ENCODE data around the gene SPANXC. TPM values are rescaled to one million over a fixed set of nuclear protein-coding genes. Genes with fewer than 3 reads are reported as not detected.

The SPANXC gene
- polyA plus RNA-seq, 1 of the 3 experiments (the other 2 are of a cell fraction), result 0.79 TPM

DNA sequence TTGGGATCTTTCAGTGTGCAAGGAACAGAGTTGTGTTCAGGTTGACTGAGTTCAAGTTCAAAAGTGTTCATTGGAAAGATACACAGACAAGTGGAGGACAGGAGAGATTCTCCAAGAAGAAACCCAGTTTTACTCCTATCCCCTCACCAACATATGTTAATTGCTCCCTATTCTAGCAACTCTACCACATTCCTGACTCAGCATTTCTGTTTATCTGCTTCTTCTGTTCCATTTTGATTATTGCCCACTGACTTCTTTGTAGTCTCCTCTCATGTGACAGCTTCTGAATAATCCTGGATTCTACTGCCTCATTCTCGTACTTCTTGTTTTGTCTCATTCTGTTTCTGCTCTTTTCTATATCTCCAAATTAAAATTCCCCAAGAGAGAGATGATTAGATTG is 15.8 kb upstream of the SPANXC start:
- Histone ChIP-seq H3K9me3 (no peaks in the 10 kb centered on the region), H3K9me2 (no peaks in the 10 kb centered on the region), H3K27me3 (ENCODE audit: insufficient read depth) (no peaks in the 10 kb centered on the region), H3F3A (replicated peaks; ENCODE audit: insufficient read depth) (no peaks in the 10 kb centered on the region), H3K4me1 (ENCODE audit: control insufficient read depth in 1 of 2, insufficient read depth in 2 of 2, low read depth in 1 of 2, low read length in 1 of 2) (no peaks in the 10 kb centered on the region), H4K20me1 (ENCODE audit: insufficient read depth) (no peaks in the 10 kb centered on the region), H3K79me2 (ENCODE audit: insufficient read depth) (no peaks in the 10 kb centered on the region), H3K27ac (ENCODE audit: low read depth in 2 of 2, low read length in 1 of 2) (no peak overlapping the region), H2AFZ (ENCODE audit: low read depth) (no peak overlapping the region), H3K36me3 (replicated peaks in 1 of 2; ENCODE audit: control insufficient read depth in 1 of 2, insufficient read depth in 2 of 2, low read length in 1 of 2) (no peaks in the 10 kb centered on the region), H3K4me3 (ENCODE audit: low read depth in 2 of 2, low read length in 1 of 2) (no peak overlapping the region), H3K9ac (no peak overlapping the region), H3K4me2 (no peak overlapping the region)
- ChIA-PET POLR2A (no interaction called here), CTCF (no interaction called here)
- no peak for DNase-seq
- WGBS (ENCODE audit: low lambda C conversion rate), result 16% methylated on average over 1 of the region's 1 CpG
- TF ChIP-seq, protein P1, sequence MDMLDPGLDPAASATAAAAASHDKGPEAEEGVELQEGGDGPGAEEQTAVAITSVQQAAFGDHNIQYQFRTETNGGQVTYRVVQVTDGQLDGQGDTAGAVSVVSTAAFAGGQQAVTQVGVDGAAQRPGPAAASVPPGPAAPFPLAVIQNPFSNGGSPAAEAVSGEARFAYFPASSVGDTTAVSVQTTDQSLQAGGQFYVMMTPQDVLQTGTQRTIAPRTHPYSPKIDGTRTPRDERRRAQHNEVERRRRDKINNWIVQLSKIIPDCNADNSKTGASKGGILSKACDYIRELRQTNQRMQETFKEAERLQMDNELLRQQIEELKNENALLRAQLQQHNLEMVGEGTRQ (IDR thresholded peaks at IDR 0.05; ENCODE audit: borderline replicate concordance, low read depth, low read length), result no peak
- TF ChIP-seq FOXM1 (IDR thresholded peaks at IDR 0.05; ENCODE audit: low read depth) (no peak), SIN3A (IDR thresholded peaks at IDR 0.05; ENCODE audit: borderline replicate concordance, low read depth, low read length) (no peak), NRF1 (IDR thresholded peaks at IDR 0.05; ENCODE audit: low read depth, low read length) (no peak), RFX5 (IDR thresholded peaks at IDR 0.05; ENCODE audit: low read length) (no peak), FOSL2 (IDR thresholded peaks at IDR 0.05; ENCODE audit: borderline replicate concordance, low read depth) (no peak), FOXJ3 (CRISPR knock-in tag; IDR thresholded peaks at IDR 0.05) (no peak), SMC3 (IDR thresholded peaks at IDR 0.05; ENCODE audit: low read depth, low read length) (no peak), NFIC (IDR thresholded peaks at IDR 0.05; ENCODE audit: borderline replicate concordance) (no peak), EZH2phosphoT487 (IDR thresholded peaks at IDR 0.05; ENCODE audit: borderline replicate concordance, low read depth) (no peak), TEAD4 (IDR thresholded peaks at IDR 0.05; ENCODE audit: borderline replicate concordance, insufficient read depth) (no peak), MXI1 (IDR thresholded peaks at IDR 0.05; ENCODE audit: low read depth, low read length) (no peak), POLR2AphosphoS5 (IDR thresholded peaks at IDR 0.05; ENCODE audit: low read depth, low read length) (no peak), GATA2 (CRISPR knock-in tag; IDR thresholded peaks at IDR 0.05) (no peak), EP300 (IDR thresholded peaks at IDR 0.05; ENCODE audit: borderline replicate concordance in 1 of 2, low read depth in 1 of 2, low read length in 1 of 2) (no peak), JUND (IDR thresholded peaks at IDR 0.05) (no peak)
- TF ChIP-seq, protein P2, sequence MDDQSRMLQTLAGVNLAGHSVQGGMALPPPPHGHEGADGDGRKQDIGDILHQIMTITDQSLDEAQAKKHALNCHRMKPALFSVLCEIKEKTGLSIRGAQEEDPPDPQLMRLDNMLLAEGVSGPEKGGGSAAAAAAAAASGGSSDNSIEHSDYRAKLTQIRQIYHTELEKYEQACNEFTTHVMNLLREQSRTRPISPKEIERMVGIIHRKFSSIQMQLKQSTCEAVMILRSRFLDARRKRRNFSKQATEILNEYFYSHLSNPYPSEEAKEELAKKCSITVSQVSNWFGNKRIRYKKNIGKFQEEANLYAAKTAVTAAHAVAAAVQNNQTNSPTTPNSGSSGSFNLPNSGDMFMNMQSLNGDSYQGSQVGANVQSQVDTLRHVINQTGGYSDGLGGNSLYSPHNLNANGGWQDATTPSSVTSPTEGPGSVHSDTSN (IDR thresholded peaks at IDR 0.05), result no peak
- TF ChIP-seq, protein P3, sequence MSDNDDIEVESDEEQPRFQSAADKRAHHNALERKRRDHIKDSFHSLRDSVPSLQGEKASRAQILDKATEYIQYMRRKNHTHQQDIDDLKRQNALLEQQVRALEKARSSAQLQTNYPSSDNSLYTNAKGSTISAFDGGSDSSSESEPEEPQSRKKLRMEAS (IDR thresholded peaks at IDR 0.05; ENCODE audit: low read depth), result no peak
- TF ChIP-seq, protein P4, sequence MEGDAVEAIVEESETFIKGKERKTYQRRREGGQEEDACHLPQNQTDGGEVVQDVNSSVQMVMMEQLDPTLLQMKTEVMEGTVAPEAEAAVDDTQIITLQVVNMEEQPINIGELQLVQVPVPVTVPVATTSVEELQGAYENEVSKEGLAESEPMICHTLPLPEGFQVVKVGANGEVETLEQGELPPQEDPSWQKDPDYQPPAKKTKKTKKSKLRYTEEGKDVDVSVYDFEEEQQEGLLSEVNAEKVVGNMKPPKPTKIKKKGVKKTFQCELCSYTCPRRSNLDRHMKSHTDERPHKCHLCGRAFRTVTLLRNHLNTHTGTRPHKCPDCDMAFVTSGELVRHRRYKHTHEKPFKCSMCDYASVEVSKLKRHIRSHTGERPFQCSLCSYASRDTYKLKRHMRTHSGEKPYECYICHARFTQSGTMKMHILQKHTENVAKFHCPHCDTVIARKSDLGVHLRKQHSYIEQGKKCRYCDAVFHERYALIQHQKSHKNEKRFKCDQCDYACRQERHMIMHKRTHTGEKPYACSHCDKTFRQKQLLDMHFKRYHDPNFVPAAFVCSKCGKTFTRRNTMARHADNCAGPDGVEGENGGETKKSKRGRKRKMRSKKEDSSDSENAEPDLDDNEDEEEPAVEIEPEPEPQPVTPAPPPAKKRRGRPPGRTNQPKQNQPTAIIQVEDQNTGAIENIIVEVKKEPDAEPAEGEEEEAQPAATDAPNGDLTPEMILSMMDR (IDR thresholded peaks at IDR 0.05), result no peak
- TF ChIP-seq, protein P5, sequence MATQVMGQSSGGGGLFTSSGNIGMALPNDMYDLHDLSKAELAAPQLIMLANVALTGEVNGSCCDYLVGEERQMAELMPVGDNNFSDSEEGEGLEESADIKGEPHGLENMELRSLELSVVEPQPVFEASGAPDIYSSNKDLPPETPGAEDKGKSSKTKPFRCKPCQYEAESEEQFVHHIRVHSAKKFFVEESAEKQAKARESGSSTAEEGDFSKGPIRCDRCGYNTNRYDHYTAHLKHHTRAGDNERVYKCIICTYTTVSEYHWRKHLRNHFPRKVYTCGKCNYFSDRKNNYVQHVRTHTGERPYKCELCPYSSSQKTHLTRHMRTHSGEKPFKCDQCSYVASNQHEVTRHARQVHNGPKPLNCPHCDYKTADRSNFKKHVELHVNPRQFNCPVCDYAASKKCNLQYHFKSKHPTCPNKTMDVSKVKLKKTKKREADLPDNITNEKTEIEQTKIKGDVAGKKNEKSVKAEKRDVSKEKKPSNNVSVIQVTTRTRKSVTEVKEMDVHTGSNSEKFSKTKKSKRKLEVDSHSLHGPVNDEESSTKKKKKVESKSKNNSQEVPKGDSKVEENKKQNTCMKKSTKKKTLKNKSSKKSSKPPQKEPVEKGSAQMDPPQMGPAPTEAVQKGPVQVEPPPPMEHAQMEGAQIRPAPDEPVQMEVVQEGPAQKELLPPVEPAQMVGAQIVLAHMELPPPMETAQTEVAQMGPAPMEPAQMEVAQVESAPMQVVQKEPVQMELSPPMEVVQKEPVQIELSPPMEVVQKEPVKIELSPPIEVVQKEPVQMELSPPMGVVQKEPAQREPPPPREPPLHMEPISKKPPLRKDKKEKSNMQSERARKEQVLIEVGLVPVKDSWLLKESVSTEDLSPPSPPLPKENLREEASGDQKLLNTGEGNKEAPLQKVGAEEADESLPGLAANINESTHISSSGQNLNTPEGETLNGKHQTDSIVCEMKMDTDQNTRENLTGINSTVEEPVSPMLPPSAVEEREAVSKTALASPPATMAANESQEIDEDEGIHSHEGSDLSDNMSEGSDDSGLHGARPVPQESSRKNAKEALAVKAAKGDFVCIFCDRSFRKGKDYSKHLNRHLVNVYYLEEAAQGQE (IDR thresholded peaks at IDR 0.05; ENCODE audit: low read depth, low read length), result no peak
